PC-3 (cell line): ENCODE data around the gene OR8D1. TPM values are rescaled to one million over a fixed set of nuclear protein-coding genes. Genes with fewer than 3 reads are reported as not detected.
A peak's percentile ranks its signal among the peaks of the same experiment; 100 is the strongest.

Source experiments
- ATAC-seq: fragments of 200-7000 bp; cut with Tn5 transposase; 2 replicates; pipeline ENCODE4 v1.9.1; 2020; ENCODE audit warnings: mild to moderate bottlenecking, moderate library complexity
- BruUV-seq: library from RNA; stranded (reverse); fragments of 400-500 nt; replicated peaks from 2 replicates; lab custom pipeline; 2021; lab: Mats Ljungman, UMichigan
- CTCF ChIA-PET: fragments of 300-600 bp; sonication (Branson Sonifier 250); formaldehyde crosslinking; loops from one replicate; lab custom pipeline; 2022; ENCODE audit warnings: antibody characterized with exemption; lab: Charles Lee
- POLR2A ChIA-PET: fragments of 300-600 bp; sonication (Branson Sonifier 250); formaldehyde crosslinking; loops from one replicate; lab custom pipeline; 2022; ENCODE audit warnings: antibody characterized with exemption; ENCODE audit not compliant: unreplicated experiment; lab: Charles Lee
- DNase-seq: peaks from one replicate; pipeline ENCODE4 v3.0.0-alpha.2; 2015
- H2AFZ ChIP-seq: fragments of 300-600 bp; sonication (generic); 2 replicates; pipeline ENCODE4 v1.6.0; 2016; ENCODE audit warnings: antibody characterized with exemption, low read length
- H3F3A ChIP-seq: fragments of 300-600 bp; sonication (generic); one replicate; pipeline ENCODE4 v1.6.0; 2017; ENCODE audit warnings: antibody characterized with exemption, low read length, control low read depth, mild to moderate bottlenecking; ENCODE audit not compliant: unreplicated experiment
- H3K27ac ChIP-seq: fragments of 300-600 bp; sonication (generic); 2 replicates; pipeline ENCODE4 v1.5.1; 2016; ENCODE audit warnings: mild to moderate bottlenecking, low read length
- H3K27me3 ChIP-seq: fragments of 300-600 bp; sonication (generic); 2 replicates; pipeline ENCODE4 v1.6.1; 2016; ENCODE audit warnings: low read length, mixed read lengths
- H3K36me3 ChIP-seq: fragments of 300-600 bp; sonication (generic); 2 replicates; pipeline ENCODE4 v1.6.1; 2016; ENCODE audit warnings: low read depth, mixed run types, low read length, mixed read lengths
- H3K4me1 ChIP-seq: fragments of 300-600 bp; sonication (generic); 2 replicates; pipeline ENCODE4 v1.5.1; 2016; ENCODE audit warnings: low read length; ENCODE audit not compliant: insufficient read depth
- H3K4me2 ChIP-seq: fragments of 300-600 bp; sonication (generic); 2 replicates; pipeline ENCODE4 v1.6.0; 2016; ENCODE audit warnings: low read length
- H3K4me3 ChIP-seq: fragments of 300-600 bp; sonication (generic); 2 replicates; pipeline ENCODE4 v1.5.1; 2016; ENCODE audit warnings: mild to moderate bottlenecking, low read length, mixed read lengths
- H3K79me2 ChIP-seq: fragments of 300-600 bp; sonication (generic); 2 replicates; pipeline ENCODE4 v1.6.1; 2017; ENCODE audit warnings: low read length, mixed read lengths
- H3K9ac ChIP-seq: fragments of 300-600 bp; sonication (generic); 2 replicates; pipeline ENCODE4 v1.6.0; 2016; ENCODE audit warnings: mild to moderate bottlenecking, low read length
- H3K9me2 ChIP-seq: fragments of 300-600 bp; sonication (generic); replicated peaks from 2 replicates; pipeline ENCODE4 v1.6.1; 2016; ENCODE audit warnings: mixed run types, low read length, mixed read lengths
- H3K9me3 ChIP-seq: fragments of 300-600 bp; sonication (generic); 2 replicates; pipeline ENCODE4 v1.6.1; 2016; ENCODE audit warnings: low read length, mixed read lengths
- H4K20me1 ChIP-seq: fragments of 300-600 bp; sonication (generic); 2 replicates; pipeline ENCODE4 v1.6.1; 2016; ENCODE audit warnings: low read length, mixed read lengths
- EZH2 ChIP-seq: fragments of 300-600 bp; sonication (generic); IDR thresholded peaks from one replicate; pipeline ENCODE4 v1.6.1; 2017; ENCODE audit warnings: antibody characterized with exemption, mild to moderate bottlenecking, low read length; ENCODE audit not compliant: unreplicated experiment
- EZH2phosphoT487 ChIP-seq: fragments of 300-600 bp; sonication (generic); IDR thresholded peaks from 2 replicates; pipeline ENCODE4 v1.6.1; 2018; ENCODE audit warnings: mild to moderate bottlenecking, antibody characterized with exemption, low read length, borderline replicate concordance
- intact Hi-C: fragments of 100-400 bp; cut with micrococcal nuclease; formaldehyde crosslinking; loops from 2 replicates; pipeline ENCODE4 v1.9.0; 2023
- total RNA-seq: library from RNA; depleted of rRNA; stranded (reverse); fragments of >200 nt; gene quantifications from 2 replicates; pipeline ENCODE4 v1.2.3, GENCODE V29; 2014
- TF ChIP-seq, protein P1 (sequence below): fragments of 300-600 bp; sonication (generic); conservative IDR thresholded peaks from 2 replicates; pipeline ENCODE4 v1.5.1; 2017; ENCODE audit warnings: antibody characterized with exemption, low read depth, mild to moderate bottlenecking, low read length

OR8D1 gene
- total RNA-seq, 1 experiment from 2014 or later, result not detected

GRCh38 chr11:124310721-124311120 is 3.0 kb downstream of the OR8D1 start:
- no peak overlapping the region for H3K4me2 ChIP-seq
- intact Hi-C loops, result no loop called here
- H3K36me3 ChIP-seq, result no peaks in the 10 kb centered on the region
- no peak overlapping the region for H3K4me3 ChIP-seq
- peak; percentile 71 for DNase-seq
- BruUV-seq, result no TSS peak
- H3K79me2 ChIP-seq, result no peaks in the 10 kb centered on the region
- H3K9ac ChIP-seq, result no peak overlapping the region
- CTCF ChIA-PET, result interaction anchor here (0.7 kb wide), 1 partner anchor 33 kb away, joined by 4 read pairs; no protein-coding TSS in a partner anchor
- no peak for TF ChIP-seq EZH2phosphoT487
- TF ChIP-seq, protein P1, sequence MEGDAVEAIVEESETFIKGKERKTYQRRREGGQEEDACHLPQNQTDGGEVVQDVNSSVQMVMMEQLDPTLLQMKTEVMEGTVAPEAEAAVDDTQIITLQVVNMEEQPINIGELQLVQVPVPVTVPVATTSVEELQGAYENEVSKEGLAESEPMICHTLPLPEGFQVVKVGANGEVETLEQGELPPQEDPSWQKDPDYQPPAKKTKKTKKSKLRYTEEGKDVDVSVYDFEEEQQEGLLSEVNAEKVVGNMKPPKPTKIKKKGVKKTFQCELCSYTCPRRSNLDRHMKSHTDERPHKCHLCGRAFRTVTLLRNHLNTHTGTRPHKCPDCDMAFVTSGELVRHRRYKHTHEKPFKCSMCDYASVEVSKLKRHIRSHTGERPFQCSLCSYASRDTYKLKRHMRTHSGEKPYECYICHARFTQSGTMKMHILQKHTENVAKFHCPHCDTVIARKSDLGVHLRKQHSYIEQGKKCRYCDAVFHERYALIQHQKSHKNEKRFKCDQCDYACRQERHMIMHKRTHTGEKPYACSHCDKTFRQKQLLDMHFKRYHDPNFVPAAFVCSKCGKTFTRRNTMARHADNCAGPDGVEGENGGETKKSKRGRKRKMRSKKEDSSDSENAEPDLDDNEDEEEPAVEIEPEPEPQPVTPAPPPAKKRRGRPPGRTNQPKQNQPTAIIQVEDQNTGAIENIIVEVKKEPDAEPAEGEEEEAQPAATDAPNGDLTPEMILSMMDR, result no peak
- no peak for TF ChIP-seq EZH2
- H3K9me2 ChIP-seq, result no peaks in the 10 kb centered on the region
- H3K27ac ChIP-seq, result no peak overlapping the region
- no peak overlapping the region for H2AFZ ChIP-seq
- peak; percentile 80 for ATAC-seq
- no peaks in the 10 kb centered on the region for H3K9me3 ChIP-seq
- H3K4me1 ChIP-seq, result peaks cover 16% of the 10 kb centered on the region
- H4K20me1 ChIP-seq, result no peaks in the 10 kb centered on the region
- H3F3A ChIP-seq, result no peaks in the 10 kb centered on the region
- POLR2A ChIA-PET, result no interaction called here
- peaks cover 8% of the 10 kb centered on the region; the same call in 1 of the 2 replicates for H3K27me3 ChIP-seq

DNA sequence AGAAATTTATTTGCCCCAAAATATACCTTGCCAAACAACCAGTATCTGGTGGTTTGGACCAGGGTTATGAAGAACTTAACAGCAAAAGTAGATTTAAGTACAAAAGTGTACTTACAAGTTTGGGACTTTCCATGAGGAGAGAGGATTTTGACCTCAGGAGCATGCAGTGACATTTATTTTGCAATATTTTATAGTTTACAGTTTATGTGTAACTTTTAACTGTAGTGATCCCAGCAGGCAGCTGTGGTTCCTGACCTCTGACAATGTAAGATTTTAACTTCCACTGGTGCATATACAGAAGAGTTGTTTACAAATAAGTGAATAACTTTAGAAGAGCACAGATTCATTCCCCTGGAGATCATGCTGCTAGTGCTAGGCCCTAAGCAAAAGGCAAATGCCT is 6.7 kb downstream of the OR8D1 start:
- no peak overlapping the region for H3K4me2 ChIP-seq
- POLR2A ChIA-PET, result no interaction called here
- no peak for ATAC-seq

More for the DNA sequence above, 6.7 kb downstream of the OR8D1 start:
- peaks cover 8% of the 10 kb centered on the region; the same call in 1 of the 2 replicates for H3K27me3 ChIP-seq
- no peak overlapping the region for H3K4me3 ChIP-seq
- intact Hi-C loops, result no loop called here
- BruUV-seq, result no TSS peak
- CTCF ChIA-PET, result no interaction called here
- H3F3A ChIP-seq, result no peaks in the 10 kb centered on the region
- no peaks in the 10 kb centered on the region for H3K79me2 ChIP-seq
- no peak overlapping the region for H3K27ac ChIP-seq
- no peak overlapping the region for H3K9ac ChIP-seq
- no peaks in the 10 kb centered on the region for H4K20me1 ChIP-seq
- H3K4me1 ChIP-seq, result peaks cover 11% of the 10 kb centered on the region
- H3K36me3 ChIP-seq, result no peaks in the 10 kb centered on the region
- no peaks in the 10 kb centered on the region for H3K9me3 ChIP-seq
- H2AFZ ChIP-seq, result no peak overlapping the region
- no peaks in the 10 kb centered on the region for H3K9me2 ChIP-seq
- DNase-seq, result no peak
- TF ChIP-seq EZH2 (no peak), EZH2phosphoT487 (no peak)
- TF ChIP-seq, protein P1, result no peak
